GM23248 (cell line): ENCODE measurements around the gene SLC4A4.

Source experiments
- EZH2 ChIP-seq: fragments of 200-600 bp; sonication (generic); IDR thresholded peaks from 2 replicates; pipeline ENCODE4 v1.6.1; 2018; ENCODE audit warnings: antibody characterized with exemption, mild to moderate bottlenecking; ENCODE audit not compliant: insufficient read depth, poor library complexity, severe bottlenecking
- EZH2phosphoT487 ChIP-seq: fragments of 200-600 bp; sonication (generic); IDR thresholded peaks from 2 replicates; pipeline ENCODE4 v1.6.1; 2018; ENCODE audit warnings: antibody characterized with exemption, moderate library complexity, mild to moderate bottlenecking, low read depth; ENCODE audit not compliant: insufficient read depth

- TF ChIP-seq EZH2: no peak
- TF ChIP-seq EZH2phosphoT487: no peak
These were observed 148.6 kb downstream of the SLC4A4 start for GRCh38 chr4:71487344-71487920.
